ENCODE data around the gene IL18.

DNA sequence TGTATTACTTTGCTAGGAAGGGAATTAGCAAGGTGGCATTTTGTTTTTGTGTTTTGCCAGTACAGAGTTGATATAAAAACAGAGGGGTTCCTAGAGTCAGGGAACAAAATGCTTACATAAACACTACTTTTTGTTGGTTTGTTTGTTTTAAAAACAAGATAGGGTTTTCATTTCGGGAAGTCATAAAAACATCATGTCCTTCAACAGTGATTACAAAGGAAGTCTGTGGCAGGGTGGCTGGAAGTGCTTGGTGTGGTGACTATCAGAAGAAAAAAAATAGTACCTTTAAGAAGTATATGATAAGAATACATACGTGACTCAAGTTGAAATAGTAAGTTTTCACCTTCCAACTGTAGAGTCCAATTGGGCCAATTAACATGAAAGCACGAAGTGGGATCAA is 1.2 kb upstream of the IL18 start:
- TF ChIP-seq, protein P1, sequence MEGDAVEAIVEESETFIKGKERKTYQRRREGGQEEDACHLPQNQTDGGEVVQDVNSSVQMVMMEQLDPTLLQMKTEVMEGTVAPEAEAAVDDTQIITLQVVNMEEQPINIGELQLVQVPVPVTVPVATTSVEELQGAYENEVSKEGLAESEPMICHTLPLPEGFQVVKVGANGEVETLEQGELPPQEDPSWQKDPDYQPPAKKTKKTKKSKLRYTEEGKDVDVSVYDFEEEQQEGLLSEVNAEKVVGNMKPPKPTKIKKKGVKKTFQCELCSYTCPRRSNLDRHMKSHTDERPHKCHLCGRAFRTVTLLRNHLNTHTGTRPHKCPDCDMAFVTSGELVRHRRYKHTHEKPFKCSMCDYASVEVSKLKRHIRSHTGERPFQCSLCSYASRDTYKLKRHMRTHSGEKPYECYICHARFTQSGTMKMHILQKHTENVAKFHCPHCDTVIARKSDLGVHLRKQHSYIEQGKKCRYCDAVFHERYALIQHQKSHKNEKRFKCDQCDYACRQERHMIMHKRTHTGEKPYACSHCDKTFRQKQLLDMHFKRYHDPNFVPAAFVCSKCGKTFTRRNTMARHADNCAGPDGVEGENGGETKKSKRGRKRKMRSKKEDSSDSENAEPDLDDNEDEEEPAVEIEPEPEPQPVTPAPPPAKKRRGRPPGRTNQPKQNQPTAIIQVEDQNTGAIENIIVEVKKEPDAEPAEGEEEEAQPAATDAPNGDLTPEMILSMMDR (conservative IDR thresholded peaks at IDR 0.05; ENCODE audit: low read length), result no peak
- no peak for TF ChIP-seq EZH2phosphoT487 (IDR thresholded peaks at IDR 0.05; ENCODE audit: borderline replicate concordance, low read depth, low read length)

All from OCI-LY7 (cell line).